Neural progenitor cell (in vitro differentiated cells): Measurements from ENCODE around the gene BCAS3.

Source experiments
- EZH2 ChIP-seq: fragments of 200-600 bp; sonication (generic); IDR thresholded peaks from 2 replicates; pipeline ENCODE4 v1.6.1; 2017; ENCODE audit warnings: antibody characterized with exemption, mild to moderate bottlenecking, moderate library complexity
- TF ChIP-seq, protein P1 (sequence below): fragments of 200-600 bp; sonication (generic); IDR thresholded peaks from 2 replicates; pipeline ENCODE4 v1.5.1; 2017; ENCODE audit warnings: antibody characterized with exemption, mild to moderate bottlenecking

DNA sequence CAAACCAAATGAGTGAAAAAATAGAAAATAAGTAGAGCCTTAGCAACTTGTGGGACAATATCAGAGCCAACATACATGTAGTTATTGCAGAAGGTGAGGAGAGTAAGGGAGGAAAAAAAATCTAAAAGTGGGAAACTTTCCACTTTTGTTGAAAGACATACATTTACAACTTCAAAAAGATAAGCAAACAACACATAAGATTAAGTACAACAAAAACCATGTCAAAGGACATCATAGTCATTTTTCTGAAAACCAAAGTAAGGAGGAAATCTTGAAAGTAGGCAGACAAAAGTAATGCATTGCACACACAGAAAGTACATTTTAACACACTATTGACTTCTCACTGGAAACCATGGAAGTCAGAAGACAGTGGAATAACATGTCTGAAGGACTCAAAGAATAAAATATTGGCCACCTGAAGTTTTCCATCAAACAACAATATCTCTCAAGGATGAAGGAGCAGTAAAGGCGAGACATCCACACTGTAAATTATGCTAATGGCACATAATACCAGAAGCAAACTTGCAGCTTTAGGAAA is 291.9 kb downstream of the BCAS3 start:
- TF ChIP-seq EZH2: no peak
- TF ChIP-seq, protein P1, sequence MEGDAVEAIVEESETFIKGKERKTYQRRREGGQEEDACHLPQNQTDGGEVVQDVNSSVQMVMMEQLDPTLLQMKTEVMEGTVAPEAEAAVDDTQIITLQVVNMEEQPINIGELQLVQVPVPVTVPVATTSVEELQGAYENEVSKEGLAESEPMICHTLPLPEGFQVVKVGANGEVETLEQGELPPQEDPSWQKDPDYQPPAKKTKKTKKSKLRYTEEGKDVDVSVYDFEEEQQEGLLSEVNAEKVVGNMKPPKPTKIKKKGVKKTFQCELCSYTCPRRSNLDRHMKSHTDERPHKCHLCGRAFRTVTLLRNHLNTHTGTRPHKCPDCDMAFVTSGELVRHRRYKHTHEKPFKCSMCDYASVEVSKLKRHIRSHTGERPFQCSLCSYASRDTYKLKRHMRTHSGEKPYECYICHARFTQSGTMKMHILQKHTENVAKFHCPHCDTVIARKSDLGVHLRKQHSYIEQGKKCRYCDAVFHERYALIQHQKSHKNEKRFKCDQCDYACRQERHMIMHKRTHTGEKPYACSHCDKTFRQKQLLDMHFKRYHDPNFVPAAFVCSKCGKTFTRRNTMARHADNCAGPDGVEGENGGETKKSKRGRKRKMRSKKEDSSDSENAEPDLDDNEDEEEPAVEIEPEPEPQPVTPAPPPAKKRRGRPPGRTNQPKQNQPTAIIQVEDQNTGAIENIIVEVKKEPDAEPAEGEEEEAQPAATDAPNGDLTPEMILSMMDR: no peak
